HG03025 (cell line): Measurements from ENCODE around the gene ASIC4.

Experiments used
- ATAC-seq: cut with Tn5 transposase; IDR thresholded peaks from one replicate; pipeline ENCODE4 v1.9.1; 2021; ENCODE audit warnings: mild to moderate bottlenecking, moderate library complexity; ENCODE audit not compliant: unreplicated experiment, low FRiP score

ASIC4 gene

GRCh38 chr2:219514196-219514761 is at the start of gene ASIC4:
ASIC4 (plus strand) TSS chr2:219514482; CDS start chr2:219514725, 243 bp downstream.
- ATAC-seq, result no peak

- no peak for ATAC-seq
These were observed 48.4 kb upstream of the ASIC4 start for GRCh38 chr2:219465659-219466561.

GRCh38 chr2:219466816-219467735 is 47.2 kb upstream of the ASIC4 start:
- no peak for ATAC-seq

- no peak for ATAC-seq
These were observed 46.6 kb upstream of the ASIC4 start for GRCh38 chr2:219467736-219468075.

- no peak for ATAC-seq
These were observed 45.7 kb upstream of the ASIC4 start for GRCh38 chr2:219468410-219469185.

- ATAC-seq, result no peak
These were observed 45.0 kb upstream of the ASIC4 start for GRCh38 chr2:219469186-219469724.

GRCh38 chr2:219470429-219470828 is 43.9 kb upstream of the ASIC4 start:
- no peak for ATAC-seq

GRCh38 chr2:219471476-219472371 is 42.6 kb upstream of the ASIC4 start:
- ATAC-seq, result no peak

- ATAC-seq, result no peak
These were observed 41.6 kb upstream of the ASIC4 start for GRCh38 chr2:219472629-219473187.

- no peak for ATAC-seq
These were observed 40.8 kb upstream of the ASIC4 start for GRCh38 chr2:219473511-219473910.

GRCh38 chr2:219474285-219475060 is 39.8 kb upstream of the ASIC4 start:
- no peak for ATAC-seq

- ATAC-seq, result no peak
These were observed 39.0 kb upstream of the ASIC4 start for GRCh38 chr2:219475278-219475677.

- ATAC-seq, result no peak
These were observed 38.3 kb upstream of the ASIC4 start for GRCh38 chr2:219475697-219476651.

GRCh38 chr2:219476652-219477151 is 37.6 kb upstream of the ASIC4 start:
- ATAC-seq, result no peak

GRCh38 chr2:219477179-219477578 is 37.1 kb upstream of the ASIC4 start:
- ATAC-seq, result no peak

- no peak for ATAC-seq
These were observed 36.5 kb upstream of the ASIC4 start for GRCh38 chr2:219477815-219478214.

GRCh38 chr2:219478916-219479315 is 35.4 kb upstream of the ASIC4 start:
- ATAC-seq, result no peak
